ENCODE measurements around the gene ERG. TPM values are rescaled to one million over a fixed set of nuclear protein-coding genes. Genes with fewer than 3 reads are reported as not detected.

The ERG gene
- total and polyA plus RNA-seq, 2 of the 8 experiments (the other 6 are each of a cell fraction or from before 2014, with no cell fraction given): 1.0 to 3.0 TPM

- Histone ChIP-seq H3K79me2 (ENCODE audit: control insufficient read depth in 1 of 2, insufficient read depth in 2 of 2, low read length in 2 of 2) (no peaks in the 10 kb centered on the region), H4K5ac (ENCODE audit: insufficient read length, low read depth, low read length) (no peak overlapping the region), H3K36me3 (ENCODE audit: control insufficient read depth in 2 of 4, insufficient read depth in 4 of 4, low read length in 3 of 4) (no peaks in the 10 kb centered on the region), H4K20me1 (replicated peaks in 1 of 2; ENCODE audit: control insufficient read depth in 1 of 2, insufficient read depth in 2 of 2, low read length in 2 of 2) (no peaks in the 10 kb centered on the region), H2BK5ac (ENCODE audit: low read depth, low read length) (no peak overlapping the region), H3K27me3 (replicated peaks in 1 of 4; ENCODE audit: control insufficient read depth in 3 of 4, extremely low read depth in 1 of 4, insufficient read depth in 3 of 4, low read length in 3 of 4) (no peaks in the 10 kb centered on the region), H3K4me2 (ENCODE audit: insufficient read depth in 1 of 2, low read depth in 2 of 2, low read length in 2 of 2) (no peak overlapping the region), H3K14ac (ENCODE audit: insufficient read length) (no peak overlapping the region), H3K4me1 (replicated peaks in 1 of 4; ENCODE audit: control insufficient read depth in 3 of 4, insufficient read depth in 4 of 4, low read length in 3 of 4) (peaks cover 3 to 17% (median 11%) of the 10 kb centered on the region in 4 experiments), H3K79me1 (ENCODE audit: low read depth, low read length) (no peaks in the 10 kb centered on the region), H2BK20ac (ENCODE audit: low read length) (no peak overlapping the region), H2AK5ac (ENCODE audit: low read depth, low read length) (no peak overlapping the region), H3K23ac (ENCODE audit: insufficient read length) (no peak overlapping the region), H3K4ac (replicated peaks; ENCODE audit: insufficient read length, low read depth, low read length) (no peak overlapping the region), H3K4me3 (ENCODE audit: extremely low read depth in 1 of 4, insufficient read depth in 2 of 4, low read depth in 3 of 4, low read length in 4 of 4) (no peak overlapping the region), H3K18ac (ENCODE audit: extremely low read depth, low read length) (no peak overlapping the region), H3K56ac (replicated peaks; ENCODE audit: insufficient read length, low read depth, low read length) (no peak overlapping the region), H4K8ac (ENCODE audit: extremely low read depth, insufficient read depth, low read length) (no peak overlapping the region), H3K27ac (ENCODE audit: low read depth, low read length) (no peak overlapping the region), H2BK15ac (ENCODE audit: low read length) (no peak overlapping the region), H4K91ac (replicated peaks; ENCODE audit: insufficient read length, low read length) (no peak overlapping the region), H3K23me2 (ENCODE audit: low read depth, low read length) (no peaks in the 10 kb centered on the region), H2BK12ac (ENCODE audit: low read depth, low read length) (no peak overlapping the region), H2AFZ (ENCODE audit: low read length) (no peak overlapping the region), H2BK120ac (replicated peaks; ENCODE audit: low read depth, low read length) (no peak overlapping the region), H3K9me3 (ENCODE audit: insufficient read depth in 2 of 2, low read depth in 1 of 2, low read length in 1 of 2) (no peaks in the 10 kb centered on the region), H3K9ac (replicated peaks in 1 of 4; ENCODE audit: extremely low read depth in 1 of 4, low read depth in 3 of 4, low read length in 3 of 4) (no peak overlapping the region)
- FAIRE-seq (no peak), DNase-seq (ENCODE audit: low read depth in 1 of 2, low spot score in 2 of 2) (no peak)
- WGBS, 2 experiments (ENCODE audit: extremely low coverage in 1 of 2, insufficient coverage in 1 of 2, insufficient read length in 1 of 2, insufficient replicate concordance in 2 of 2, low coverage in 1 of 2, low lambda C conversion rate in 2 of 2, missing lambda C conversion rate in 1 of 2): 82% methylated on average over 3 of the region's 3 CpGs; no CpG with 5 or more reads in 1 of the 2 experiments
- ChIA-PET POLR2A (ENCODE audit: partially characterized antibody) (no interaction called here), CTCF (ENCODE audit: partially characterized antibody) (interaction anchor here (1.0 kb wide), 1 partner anchor 166 kb away, joined by 3 read pairs; no protein-coding TSS in a partner anchor)
- TF ChIP-seq RAD21 (IDR thresholded peaks at IDR 0.05 in 1 of 2, conservative IDR thresholded peaks at IDR 0.05 in 1 of 2; ENCODE audit: low read depth in 2 of 2, low read length in 2 of 2): no peak
- TF ChIP-seq E2F6 (IDR thresholded peaks at IDR 0.05): no peak
- no peak for TF ChIP-seq SP2 (IDR thresholded peaks at IDR 0.05; ENCODE audit: low read length)
- TF ChIP-seq GABPA (IDR thresholded peaks at IDR 0.05; ENCODE audit: borderline replicate concordance, insufficient read depth, low read length): no peak
- TF ChIP-seq MAFK (IDR thresholded peaks at IDR 0.05; ENCODE audit: low read depth, low read length): no peak
- TF ChIP-seq KDM4A (IDR thresholded peaks at IDR 0.05; ENCODE audit: low read depth, low read length, severe bottlenecking): no peak
- no peak for TF ChIP-seq SRF (IDR thresholded peaks at IDR 0.05; ENCODE audit: low read depth, low read length)
- no peak for TF ChIP-seq BCL11A (IDR thresholded peaks at IDR 0.05; ENCODE audit: low read depth in 2 of 2, low read length in 2 of 2)
- no peak for TF ChIP-seq NRF1 (IDR thresholded peaks at IDR 0.05; ENCODE audit: low read depth, low read length)
- no peak for TF ChIP-seq BACH1 (IDR thresholded peaks at IDR 0.05; ENCODE audit: low read length)
- TF ChIP-seq SAP30 (IDR thresholded peaks at IDR 0.05; ENCODE audit: insufficient read depth, insufficient replicate concordance, low read length): no peak
- no peak for TF ChIP-seq SUZ12 (IDR thresholded peaks at IDR 0.05; ENCODE audit: low read length)
- TF ChIP-seq CEBPB (IDR thresholded peaks at IDR 0.05; ENCODE audit: low read depth, low read length): no peak
- no peak for TF ChIP-seq TBP (IDR thresholded peaks at IDR 0.05; ENCODE audit: low read depth, low read length)
These were observed 6.3 kb downstream of the ERG start for GRCh38 chr21:38492007-38492406.

All from H1 (cell line).